ENCODE results near the gene SLC41A2. TPM values are rescaled to one million over a fixed set of nuclear protein-coding genes. Genes with fewer than 3 reads are reported as not detected.

SLC41A2 gene
- total and polyA plus RNA-seq, 2 donors (not counting 3 experiments of a cell fraction or from before 2014, with no cell fraction given): 1.7 to 7.5 TPM

- Histone ChIP-seq H3K4me3 (replicated peaks in 1 of 3; ENCODE audit: insufficient read depth in 1 of 3, low read depth in 1 of 3, low read length in 3 of 3) (no peak overlapping the region), H3K9me3 (replicated peaks; ENCODE audit: control insufficient read depth, insufficient read depth, low read length) (no peaks in the 10 kb centered on the region), H2AFZ (ENCODE audit: low read depth, low read length) (no peak overlapping the region), H3K9me1 (replicated peaks; ENCODE audit: control insufficient read depth, extremely low read depth, insufficient read depth, low read length) (no peaks in the 10 kb centered on the region), H4K20me1 (replicated peaks; ENCODE audit: control insufficient read depth, extremely low read depth, insufficient read depth, low read length) (no peaks in the 10 kb centered on the region), H3K4me2 (ENCODE audit: insufficient read depth, low read length) (no peak overlapping the region), H3K27ac (ENCODE audit: insufficient read depth, low read depth, low read length) (no peak overlapping the region), H3K27me3 (ENCODE audit: control insufficient read depth in 2 of 2, insufficient read depth in 2 of 2, low read length in 2 of 2) (peaks cover 0 to 3% of the 10 kb centered on the region in 2 experiments), H3K4me1 (ENCODE audit: control insufficient read depth, extremely low read depth, insufficient read depth, low read length) (no peaks in the 10 kb centered on the region), H3K79me2 (ENCODE audit: control insufficient read depth, insufficient read depth, low read length) (no peaks in the 10 kb centered on the region), H3K36me3 (ENCODE audit: control insufficient read depth in 2 of 2, extremely low read depth in 1 of 2, insufficient read depth in 2 of 2, low read length in 2 of 2) (no peaks in the 10 kb centered on the region), H3K9ac (replicated peaks; ENCODE audit: extremely low read depth, insufficient read depth, low read length) (no peak overlapping the region)
- dilution Hi-C loops (cut with MboI; ENCODE audit: extremely low pct_ligation_motif_present, low sequenced_read_pairs): no loop called here
- POLR2A ChIA-PET: no interaction called here
- FAIRE-seq (no peak), DNase-seq (ENCODE audit: low read depth, low spot score) (no peak)
- CTCF ChIA-PET: no interaction called here
- intact Hi-C loops (cut with micrococcal nuclease): loop anchor here (1.0 kb wide), 1 partner anchor 10 kb away; the partner anchor contains the start of gene NOPCHAP1
- no TSS peak for BruUV-seq (replicated peaks)
- no peak for TF ChIP-seq JUN (IDR thresholded peaks at IDR 0.05; ENCODE audit: borderline replicate concordance, insufficient read depth, insufficient read length, low read depth)
- TF ChIP-seq, protein P1, sequence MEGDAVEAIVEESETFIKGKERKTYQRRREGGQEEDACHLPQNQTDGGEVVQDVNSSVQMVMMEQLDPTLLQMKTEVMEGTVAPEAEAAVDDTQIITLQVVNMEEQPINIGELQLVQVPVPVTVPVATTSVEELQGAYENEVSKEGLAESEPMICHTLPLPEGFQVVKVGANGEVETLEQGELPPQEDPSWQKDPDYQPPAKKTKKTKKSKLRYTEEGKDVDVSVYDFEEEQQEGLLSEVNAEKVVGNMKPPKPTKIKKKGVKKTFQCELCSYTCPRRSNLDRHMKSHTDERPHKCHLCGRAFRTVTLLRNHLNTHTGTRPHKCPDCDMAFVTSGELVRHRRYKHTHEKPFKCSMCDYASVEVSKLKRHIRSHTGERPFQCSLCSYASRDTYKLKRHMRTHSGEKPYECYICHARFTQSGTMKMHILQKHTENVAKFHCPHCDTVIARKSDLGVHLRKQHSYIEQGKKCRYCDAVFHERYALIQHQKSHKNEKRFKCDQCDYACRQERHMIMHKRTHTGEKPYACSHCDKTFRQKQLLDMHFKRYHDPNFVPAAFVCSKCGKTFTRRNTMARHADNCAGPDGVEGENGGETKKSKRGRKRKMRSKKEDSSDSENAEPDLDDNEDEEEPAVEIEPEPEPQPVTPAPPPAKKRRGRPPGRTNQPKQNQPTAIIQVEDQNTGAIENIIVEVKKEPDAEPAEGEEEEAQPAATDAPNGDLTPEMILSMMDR (IDR thresholded peaks at IDR 0.05; ENCODE audit: extremely low read depth in 1 of 2, insufficient read depth in 1 of 2, low read depth in 1 of 2, low read length in 2 of 2): peak in 1 of 2 donors; percentile 2
Measured at GRCh38 chr12:104976703-104977102, 18.6 kb upstream of the SLC41A2 start.

DNA sequence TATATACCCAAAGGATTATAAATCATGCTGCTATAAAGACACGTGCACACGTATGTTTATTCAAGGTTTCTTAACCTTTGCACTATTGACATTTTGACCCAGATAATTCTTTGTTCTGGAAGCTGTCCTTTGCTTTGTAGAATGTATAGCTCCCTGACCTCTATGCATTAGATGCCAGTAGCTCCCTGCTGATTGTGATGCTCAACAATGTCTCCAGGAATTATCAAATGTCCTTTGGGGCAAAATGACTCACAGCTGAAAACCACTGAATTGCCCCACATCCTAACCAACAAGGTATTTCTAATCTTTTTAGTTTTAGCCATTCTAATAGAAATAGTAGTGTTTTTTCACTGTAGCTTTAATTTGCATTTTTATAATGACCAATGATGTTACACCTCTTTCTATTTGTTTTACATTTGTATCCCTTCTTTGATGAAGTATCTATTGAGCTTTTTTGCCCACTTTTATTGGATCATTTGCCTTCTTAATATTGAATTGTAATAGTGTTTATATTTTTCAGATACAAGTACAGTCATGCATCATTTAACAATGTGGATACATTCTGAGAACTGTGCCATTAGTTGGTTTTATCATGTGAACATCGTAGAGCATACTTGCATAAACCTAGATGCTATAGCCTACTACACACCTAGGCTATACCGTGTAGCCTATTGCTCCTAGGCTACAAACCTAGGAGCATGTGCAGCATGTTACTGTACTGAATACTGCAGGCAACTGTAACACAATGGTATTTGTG lies 17.7 kb upstream of the SLC41A2 start:
- no peaks in the 10 kb centered on the region for H3K4me1 ChIP-seq (ENCODE audit: control insufficient read depth, extremely low read depth, insufficient read depth, low read length)
- FAIRE-seq: no peak

More for the DNA sequence above, 17.7 kb upstream of the SLC41A2 start:
- Histone ChIP-seq H2AFZ (ENCODE audit: low read depth, low read length) (no peak overlapping the region), H3K9ac (replicated peaks; ENCODE audit: extremely low read depth, insufficient read depth, low read length) (no peak overlapping the region), H3K9me1 (replicated peaks; ENCODE audit: control insufficient read depth, extremely low read depth, insufficient read depth, low read length) (no peaks in the 10 kb centered on the region), H3K9me3 (replicated peaks; ENCODE audit: control insufficient read depth, insufficient read depth, low read length) (no peaks in the 10 kb centered on the region), H3K79me2 (ENCODE audit: control insufficient read depth, insufficient read depth, low read length) (no peaks in the 10 kb centered on the region), H3K36me3 (ENCODE audit: control insufficient read depth in 2 of 2, extremely low read depth in 1 of 2, insufficient read depth in 2 of 2, low read length in 2 of 2) (no peaks in the 10 kb centered on the region), H3K4me3 (replicated peaks in 1 of 3; ENCODE audit: insufficient read depth in 1 of 3, low read depth in 1 of 3, low read length in 3 of 3) (no peak overlapping the region), H3K27ac (ENCODE audit: insufficient read depth, low read depth, low read length) (no peak overlapping the region), H4K20me1 (replicated peaks; ENCODE audit: control insufficient read depth, extremely low read depth, insufficient read depth, low read length) (no peaks in the 10 kb centered on the region), H3K27me3 (ENCODE audit: control insufficient read depth in 2 of 2, insufficient read depth in 2 of 2, low read length in 2 of 2) (peaks cover 0 to 3% of the 10 kb centered on the region in 2 experiments), H3K4me2 (ENCODE audit: insufficient read depth, low read length) (no peak overlapping the region)
- CTCF ChIA-PET: interaction anchor here (0.8 kb wide), 1 partner anchor 594 kb away, joined by 3 read pairs; no protein-coding TSS in a partner anchor
- TF ChIP-seq MYC (IDR thresholded peaks at IDR 0.05; ENCODE audit: low read depth, low read length) (no peak), JUN (IDR thresholded peaks at IDR 0.05; ENCODE audit: borderline replicate concordance, insufficient read depth, insufficient read length, low read depth) (no peak), EZH2 (IDR thresholded peaks at IDR 0.05; ENCODE audit: borderline replicate concordance, low read depth, low read length, severe bottlenecking) (no peak), FOS (IDR thresholded peaks at IDR 0.05; ENCODE audit: borderline replicate concordance, insufficient read depth, low read length) (no peak), POLR2A (IDR thresholded peaks at IDR 0.05; ENCODE audit: low read depth, low read length) (no peak), POLR2AphosphoS5 (IDR thresholded peaks at IDR 0.05; ENCODE audit: insufficient read depth, low read depth, low read length) (no peak), GATA2 (IDR thresholded peaks at IDR 0.05; ENCODE audit: insufficient read depth, insufficient read length, low read depth, low read length) (no peak)
- TF ChIP-seq, protein P1 (IDR thresholded peaks at IDR 0.05; ENCODE audit: extremely low read depth in 1 of 2, insufficient read depth in 1 of 2, low read depth in 1 of 2, low read length in 2 of 2): no peak
- TF ChIP-seq, protein P2, sequence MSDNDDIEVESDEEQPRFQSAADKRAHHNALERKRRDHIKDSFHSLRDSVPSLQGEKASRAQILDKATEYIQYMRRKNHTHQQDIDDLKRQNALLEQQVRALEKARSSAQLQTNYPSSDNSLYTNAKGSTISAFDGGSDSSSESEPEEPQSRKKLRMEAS (IDR thresholded peaks at IDR 0.05; ENCODE audit: insufficient read depth, insufficient read length): no peak
- POLR2A ChIA-PET: no interaction called here
- intact Hi-C loops (cut with micrococcal nuclease) (loop anchor here (1.0 kb wide), 1 partner anchor 11 kb away; the partner anchor contains the start of gene NOPCHAP1), dilution Hi-C loops (cut with MboI; ENCODE audit: extremely low pct_ligation_motif_present, low sequenced_read_pairs) (no loop called here)
- DNase-seq (ENCODE audit: low read depth, low spot score): no peak
- BruUV-seq (replicated peaks): no TSS peak

All from endothelial cell of umbilical vein (primary cell).